Measurements from ENCODE around the gene CEACAM16. TPM values are rescaled to one million over a fixed set of nuclear protein-coding genes. Genes with fewer than 3 reads are reported as not detected.
"Not testable (repeated sequence)": the region's sequence is repeated elsewhere in the genome, so short reads cannot be mapped to it uniquely, and the experiment has no call there.

Gene CEACAM16
- polyA plus RNA-seq, 4 donors: 0.07 TPM; not detected in 3

GRCh38 chr19:44661205-44661604 is 37.7 kb upstream of the CEACAM16 start:
- DNase-seq: no peak
- peaks cover 0 to 4% (median 0%) of the 10 kb centered on the region in 3 donors for H3K4me1 ChIP-seq (ENCODE audit: control insufficient read depth in 3 of 3, insufficient read depth in 2 of 3, low read depth in 1 of 3, low read length in 2 of 3)
- H3K27me3 ChIP-seq (ENCODE audit: control insufficient read depth in 3 of 3, insufficient read depth in 3 of 3, low read length in 3 of 3): no peaks in the 10 kb centered on the region
- no peak overlapping the region for H3K27ac ChIP-seq (ENCODE audit: low read depth in 1 of 3, low read length in 2 of 3)
- WGBS, 3 donors: 86 to 93% (median 91%) methylated on average over 10 to 11 of the region's 11 CpGs
- H3K4me3 ChIP-seq (ENCODE audit: low read depth in 1 of 3, low read length in 3 of 3): no peak overlapping the region
- no peaks in the 10 kb centered on the region for H3K9me3 ChIP-seq (ENCODE audit: control insufficient read depth in 2 of 2, insufficient read depth in 1 of 2, low read depth in 1 of 2, low read length in 1 of 2)
- peaks cover 8 to 92% (median 19%) of the 10 kb centered on the region in 3 donors for H3K36me3 ChIP-seq (ENCODE audit: control insufficient read depth in 3 of 3, insufficient read depth in 2 of 3, low read depth in 1 of 3, low read length in 3 of 3)
- FAIRE-seq: no peak

GRCh38 chr19:44661904-44662303 is 37.0 kb upstream of the CEACAM16 start:
- 67 to 70% (median 70%) methylated on average over 7 of the region's 7 CpGs for WGBS, 3 donors

GRCh38 chr19:44662691-44663385 is 36.1 kb upstream of the CEACAM16 start:
- no peak for DNase-seq
- Histone ChIP-seq H3K36me3 (ENCODE audit: control insufficient read depth in 3 of 3, insufficient read depth in 2 of 3, low read depth in 1 of 3, low read length in 3 of 3) (peaks cover 8 to 86% (median 18%) of the 10 kb centered on the region in 3 donors), H3K27ac (ENCODE audit: low read depth in 1 of 3, low read length in 2 of 3) (no peak overlapping the region), H3K4me3 (ENCODE audit: low read depth in 1 of 3, low read length in 3 of 3) (no peak overlapping the region), H3K4me1 (ENCODE audit: control insufficient read depth in 3 of 3, insufficient read depth in 2 of 3, low read depth in 1 of 3, low read length in 2 of 3) (no peaks in the 10 kb centered on the region), H3K27me3 (ENCODE audit: control insufficient read depth in 3 of 3, insufficient read depth in 3 of 3, low read length in 3 of 3) (no peaks in the 10 kb centered on the region), H3K9me3 (ENCODE audit: control insufficient read depth in 2 of 2, insufficient read depth in 1 of 2, low read depth in 1 of 2, low read length in 1 of 2) (no peaks in the 10 kb centered on the region)
- 65 to 85% (median 79%) methylated on average over 7 of the region's 7 CpGs for WGBS, 3 donors
- FAIRE-seq: no peak

More at GRCh38 chr19:44661904-44662303, 37.0 kb upstream of the CEACAM16 start:
- H3K27me3 ChIP-seq (ENCODE audit: control insufficient read depth in 3 of 3, insufficient read depth in 3 of 3, low read length in 3 of 3): no peaks in the 10 kb centered on the region
- H3K27ac ChIP-seq (ENCODE audit: low read depth in 1 of 3, low read length in 2 of 3): no peak overlapping the region
- DNase-seq (no peak), FAIRE-seq (no peak)
- no peak overlapping the region for H3K4me3 ChIP-seq (ENCODE audit: low read depth in 1 of 3, low read length in 3 of 3)
- H3K4me1 ChIP-seq (ENCODE audit: control insufficient read depth in 3 of 3, insufficient read depth in 2 of 3, low read depth in 1 of 3, low read length in 2 of 3): peaks cover 0 to 2% (median 0%) of the 10 kb centered on the region in 3 donors
- H3K36me3 ChIP-seq (ENCODE audit: control insufficient read depth in 3 of 3, insufficient read depth in 2 of 3, low read depth in 1 of 3, low read length in 3 of 3): peaks cover 8 to 92% (median 18%) of the 10 kb centered on the region in 3 donors
- H3K9me3 ChIP-seq (ENCODE audit: control insufficient read depth in 2 of 2, insufficient read depth in 1 of 2, low read depth in 1 of 2, low read length in 1 of 2): no peaks in the 10 kb centered on the region

- no peak overlapping the region for H3K27ac ChIP-seq (ENCODE audit: low read depth in 1 of 3, low read length in 2 of 3)
- 93 to 97% (median 96%) methylated on average over 5 of the region's 5 CpGs for WGBS, 3 donors
- no peaks in the 10 kb centered on the region for H3K27me3 ChIP-seq (ENCODE audit: control insufficient read depth in 3 of 3, insufficient read depth in 3 of 3, low read length in 3 of 3)
- no peaks in the 10 kb centered on the region for H3K9me3 ChIP-seq (ENCODE audit: control insufficient read depth in 2 of 2, insufficient read depth in 1 of 2, low read depth in 1 of 2, low read length in 1 of 2)
- no peak for FAIRE-seq
- no peak overlapping the region for H3K4me3 ChIP-seq (ENCODE audit: low read depth in 1 of 3, low read length in 3 of 3)
- H3K36me3 ChIP-seq (ENCODE audit: control insufficient read depth in 3 of 3, insufficient read depth in 2 of 3, low read depth in 1 of 3, low read length in 3 of 3): peaks cover 8 to 74% (median 18%) of the 10 kb centered on the region in 3 donors
- H3K4me1 ChIP-seq (ENCODE audit: control insufficient read depth in 3 of 3, insufficient read depth in 2 of 3, low read depth in 1 of 3, low read length in 2 of 3): no peaks in the 10 kb centered on the region
- no peak for DNase-seq
Measured at GRCh38 chr19:44663996-44664395, 35.0 kb upstream of the CEACAM16 start.

GRCh38 chr19:44664976-44665375 is 34.0 kb upstream of the CEACAM16 start:
- Histone ChIP-seq H3K36me3 (ENCODE audit: control insufficient read depth in 3 of 3, insufficient read depth in 2 of 3, low read depth in 1 of 3, low read length in 3 of 3) (peaks cover 4 to 70% (median 15%) of the 10 kb centered on the region in 3 donors), H3K4me3 (ENCODE audit: low read depth in 1 of 3, low read length in 3 of 3) (no peak overlapping the region), H3K27ac (ENCODE audit: low read depth in 1 of 3, low read length in 2 of 3) (no peak overlapping the region), H3K27me3 (ENCODE audit: control insufficient read depth in 3 of 3, insufficient read depth in 3 of 3, low read length in 3 of 3) (no peaks in the 10 kb centered on the region), H3K4me1 (ENCODE audit: control insufficient read depth in 3 of 3, insufficient read depth in 2 of 3, low read depth in 1 of 3, low read length in 2 of 3) (no peaks in the 10 kb centered on the region), H3K9me3 (ENCODE audit: control insufficient read depth in 2 of 2, insufficient read depth in 1 of 2, low read depth in 1 of 2, low read length in 1 of 2) (no peaks in the 10 kb centered on the region)
- FAIRE-seq: no peak
- 89 to 93% (median 93%) methylated on average over 10 of the region's 10 CpGs for WGBS, 3 donors
- DNase-seq: no peak

GRCh38 chr19:44666852-44667556 is 31.9 kb upstream of the CEACAM16 start:
- Histone ChIP-seq H3K27ac (ENCODE audit: low read depth in 1 of 3, low read length in 2 of 3) (no peak overlapping the region), H3K27me3 (ENCODE audit: control insufficient read depth in 3 of 3, insufficient read depth in 3 of 3, low read length in 3 of 3) (no peaks in the 10 kb centered on the region), H3K4me3 (ENCODE audit: low read depth in 1 of 3, low read length in 3 of 3) (no peak overlapping the region), H3K36me3 (ENCODE audit: control insufficient read depth in 3 of 3, insufficient read depth in 2 of 3, low read depth in 1 of 3, low read length in 3 of 3) (peaks cover 4 to 55% (median 8%) of the 10 kb centered on the region in 3 donors), H3K9me3 (ENCODE audit: control insufficient read depth in 2 of 2, insufficient read depth in 1 of 2, low read depth in 1 of 2, low read length in 1 of 2) (no peaks in the 10 kb centered on the region), H3K4me1 (ENCODE audit: control insufficient read depth in 3 of 3, insufficient read depth in 2 of 3, low read depth in 1 of 3, low read length in 2 of 3) (no peaks in the 10 kb centered on the region)
- FAIRE-seq (no peak), DNase-seq (no peak)
- WGBS, 3 donors: 79 to 81% (median 79%) methylated on average over 7 of the region's 7 CpGs

- Histone ChIP-seq H3K27ac (ENCODE audit: low read depth in 1 of 3, low read length in 2 of 3) (no peak overlapping the region), H3K36me3 (ENCODE audit: control insufficient read depth in 3 of 3, insufficient read depth in 2 of 3, low read depth in 1 of 3, low read length in 3 of 3) (peaks cover 0 to 45% (median 0%) of the 10 kb centered on the region in 3 donors), H3K9me3 (ENCODE audit: control insufficient read depth in 2 of 2, insufficient read depth in 1 of 2, low read depth in 1 of 2, low read length in 1 of 2) (no peaks in the 10 kb centered on the region), H3K4me1 (ENCODE audit: control insufficient read depth in 3 of 3, insufficient read depth in 2 of 3, low read depth in 1 of 3, low read length in 2 of 3) (no peaks in the 10 kb centered on the region), H3K27me3 (ENCODE audit: control insufficient read depth in 3 of 3, insufficient read depth in 3 of 3, low read length in 3 of 3) (no peaks in the 10 kb centered on the region), H3K4me3 (ENCODE audit: low read depth in 1 of 3, low read length in 3 of 3) (no peak overlapping the region)
- 66 to 88% (median 77%) methylated on average over 2 of the region's 2 CpGs for WGBS, 3 donors
- FAIRE-seq (no peak), DNase-seq (peak in 1 of 2 donors; percentile 28)
Measured at GRCh38 chr19:44668985-44669764, 29.8 kb upstream of the CEACAM16 start.

- 92 to 97% (median 95%) methylated on average over 2 of the region's 2 CpGs for WGBS, 3 donors
- not testable (repeated sequence) for H3K27me3 ChIP-seq (ENCODE audit: control insufficient read depth in 3 of 3, insufficient read depth in 3 of 3, low read length in 3 of 3); FAIRE-seq; H3K4me3 ChIP-seq (ENCODE audit: low read depth in 1 of 3, low read length in 3 of 3); H3K9me3 ChIP-seq (ENCODE audit: control insufficient read depth in 2 of 2, insufficient read depth in 1 of 2, low read depth in 1 of 2, low read length in 1 of 2); H3K4me1 ChIP-seq (ENCODE audit: control insufficient read depth in 3 of 3, insufficient read depth in 2 of 3, low read depth in 1 of 3, low read length in 2 of 3); H3K27ac ChIP-seq (ENCODE audit: low read depth in 1 of 3, low read length in 2 of 3); DNase-seq
- H3K36me3 ChIP-seq (ENCODE audit: control insufficient read depth in 3 of 3, insufficient read depth in 2 of 3, low read depth in 1 of 3, low read length in 3 of 3): peaks cover 0 to 44% (median 0%) of the 10 kb centered on the region in 3 donors
Measured at GRCh38 chr19:44670027-44670426, 28.9 kb upstream of the CEACAM16 start.

All from small intestine (tissue), 7 donors.